ENCODE measurements around the gene ARMC10. TPM values are rescaled to one million over a fixed set of nuclear protein-coding genes. Genes with fewer than 3 reads are reported as not detected.
"Not testable (repeated sequence)": the region's sequence is repeated elsewhere in the genome, so short reads cannot be mapped to it uniquely, and the experiment has no call there.

The ARMC10 gene
- total and polyA plus RNA-seq, 4 donors, result 14.6 to 20.1 (median 18.8) TPM

DNA sequence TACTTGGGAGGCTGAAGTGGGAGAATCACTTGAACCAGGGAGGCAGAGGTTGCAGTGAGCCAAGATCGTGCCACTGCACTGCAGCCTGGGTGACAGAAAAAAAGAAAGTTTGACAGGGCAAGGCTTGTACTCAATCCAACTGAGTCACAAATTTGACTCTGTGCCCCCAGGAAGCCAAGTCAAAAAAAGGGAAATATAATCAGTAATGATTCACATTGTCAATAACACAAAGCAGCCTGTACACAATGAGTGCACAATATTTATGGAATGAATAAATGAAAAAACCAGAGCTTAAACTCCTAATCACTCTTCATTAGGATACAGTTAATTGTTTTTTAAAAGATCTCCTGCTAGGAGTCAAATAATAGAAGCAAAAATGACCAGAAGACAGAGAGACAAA lies 67.6 kb downstream of the ARMC10 start:
- no peaks in the 10 kb centered on the region for H3K27me3 ChIP-seq (ENCODE audit: control insufficient read depth in 4 of 4, insufficient read depth in 4 of 4, low read length in 3 of 4)
- DNase-seq (ENCODE audit: low spot score), result no peak
- H3K4me3 ChIP-seq (ENCODE audit: low read depth in 1 of 3, low read length in 3 of 3), result no peak overlapping the region
- no peaks in the 10 kb centered on the region for H3K9me3 ChIP-seq (ENCODE audit: control insufficient read depth in 4 of 4, low read length in 3 of 4)
- H3K4me1 ChIP-seq (ENCODE audit: control insufficient read depth in 4 of 4, insufficient read depth in 4 of 4, low read length in 3 of 4), result peaks cover 0 to 18% (median 14%) of the 10 kb centered on the region in 4 donors
- TF ChIP-seq EGR1 (IDR thresholded peaks at IDR 0.05; ENCODE audit: low read depth in 2 of 2) (no peak), GABPA (IDR thresholded peaks at IDR 0.05 in 1 of 2, conservative IDR thresholded peaks at IDR 0.05 in 1 of 2) (no peak), FOXA2 (IDR thresholded peaks at IDR 0.05) (no peak), HNF4A (conservative IDR thresholded peaks at IDR 0.05) (no peak), SP1 (IDR thresholded peaks at IDR 0.05) (no peak), TAF1 (conservative IDR thresholded peaks at IDR 0.05) (no peak), HNF4G (IDR thresholded peaks at IDR 0.05) (no peak)
- TF ChIP-seq, protein P1, sequence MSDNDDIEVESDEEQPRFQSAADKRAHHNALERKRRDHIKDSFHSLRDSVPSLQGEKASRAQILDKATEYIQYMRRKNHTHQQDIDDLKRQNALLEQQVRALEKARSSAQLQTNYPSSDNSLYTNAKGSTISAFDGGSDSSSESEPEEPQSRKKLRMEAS (IDR thresholded peaks at IDR 0.05), result no peak
- no peaks in the 10 kb centered on the region for H3K36me3 ChIP-seq (ENCODE audit: control insufficient read depth in 4 of 4, insufficient read depth in 3 of 4, low read depth in 1 of 4, low read length in 3 of 4)
- H3K27ac ChIP-seq (ENCODE audit: low read depth in 1 of 2, low read length in 2 of 2), result no peak overlapping the region
- no peak overlapping the region for H3K9ac ChIP-seq (ENCODE audit: low read depth in 1 of 2, low read length in 2 of 2)
- WGBS, result 98% methylated on average over 1 of the region's 1 CpG

DNA sequence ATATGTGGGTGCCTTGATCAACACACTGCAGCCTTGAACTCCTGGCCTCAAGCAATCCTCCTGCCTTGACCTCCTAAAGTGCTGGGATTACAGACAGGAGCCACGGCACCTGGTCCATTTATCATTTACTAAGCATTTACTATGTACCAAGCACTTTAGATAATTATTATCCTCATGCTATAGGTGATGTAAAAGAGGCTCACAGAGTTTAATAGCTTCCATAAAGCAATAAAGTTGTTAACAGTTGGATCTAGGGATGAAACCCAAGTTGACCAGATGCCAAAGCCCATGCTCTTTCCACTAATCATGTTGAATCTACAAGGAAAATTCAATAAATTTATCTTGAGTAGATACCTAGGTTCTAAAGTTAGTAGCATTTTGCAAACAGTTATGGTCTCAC lies 68.9 kb downstream of the ARMC10 start:
- H3K9ac ChIP-seq (ENCODE audit: low read depth in 1 of 2, low read length in 2 of 2), result no peak overlapping the region
- H3K9me3 ChIP-seq (ENCODE audit: control insufficient read depth in 4 of 4, low read length in 3 of 4), result no peaks in the 10 kb centered on the region
- no peaks in the 10 kb centered on the region for H3K27me3 ChIP-seq (ENCODE audit: control insufficient read depth in 4 of 4, insufficient read depth in 4 of 4, low read length in 3 of 4)
- no peaks in the 10 kb centered on the region for H3K36me3 ChIP-seq (ENCODE audit: control insufficient read depth in 4 of 4, insufficient read depth in 3 of 4, low read depth in 1 of 4, low read length in 3 of 4)
- H3K4me1 ChIP-seq (ENCODE audit: control insufficient read depth in 4 of 4, insufficient read depth in 4 of 4, low read length in 3 of 4), result peaks cover 0 to 26% (median 15%) of the 10 kb centered on the region in 4 donors
- TF ChIP-seq FOXA2 (IDR thresholded peaks at IDR 0.05), result no peak
- TF ChIP-seq, protein P2, sequence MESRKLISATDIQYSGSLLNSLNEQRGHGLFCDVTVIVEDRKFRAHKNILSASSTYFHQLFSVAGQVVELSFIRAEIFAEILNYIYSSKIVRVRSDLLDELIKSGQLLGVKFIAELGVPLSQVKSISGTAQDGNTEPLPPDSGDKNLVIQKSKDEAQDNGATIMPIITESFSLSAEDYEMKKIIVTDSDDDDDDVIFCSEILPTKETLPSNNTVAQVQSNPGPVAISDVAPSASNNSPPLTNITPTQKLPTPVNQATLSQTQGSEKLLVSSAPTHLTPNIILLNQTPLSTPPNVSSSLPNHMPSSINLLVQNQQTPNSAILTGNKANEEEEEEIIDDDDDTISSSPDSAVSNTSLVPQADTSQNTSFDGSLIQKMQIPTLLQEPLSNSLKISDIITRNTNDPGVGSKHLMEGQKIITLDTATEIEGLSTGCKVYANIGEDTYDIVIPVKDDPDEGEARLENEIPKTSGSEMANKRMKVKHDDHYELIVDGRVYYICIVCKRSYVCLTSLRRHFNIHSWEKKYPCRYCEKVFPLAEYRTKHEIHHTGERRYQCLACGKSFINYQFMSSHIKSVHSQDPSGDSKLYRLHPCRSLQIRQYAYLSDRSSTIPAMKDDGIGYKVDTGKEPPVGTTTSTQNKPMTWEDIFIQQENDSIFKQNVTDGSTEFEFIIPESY (IDR thresholded peaks at IDR 0.05), result no peak
- no peak for TF ChIP-seq TAF1 (conservative IDR thresholded peaks at IDR 0.05)
- TF ChIP-seq, protein P3, sequence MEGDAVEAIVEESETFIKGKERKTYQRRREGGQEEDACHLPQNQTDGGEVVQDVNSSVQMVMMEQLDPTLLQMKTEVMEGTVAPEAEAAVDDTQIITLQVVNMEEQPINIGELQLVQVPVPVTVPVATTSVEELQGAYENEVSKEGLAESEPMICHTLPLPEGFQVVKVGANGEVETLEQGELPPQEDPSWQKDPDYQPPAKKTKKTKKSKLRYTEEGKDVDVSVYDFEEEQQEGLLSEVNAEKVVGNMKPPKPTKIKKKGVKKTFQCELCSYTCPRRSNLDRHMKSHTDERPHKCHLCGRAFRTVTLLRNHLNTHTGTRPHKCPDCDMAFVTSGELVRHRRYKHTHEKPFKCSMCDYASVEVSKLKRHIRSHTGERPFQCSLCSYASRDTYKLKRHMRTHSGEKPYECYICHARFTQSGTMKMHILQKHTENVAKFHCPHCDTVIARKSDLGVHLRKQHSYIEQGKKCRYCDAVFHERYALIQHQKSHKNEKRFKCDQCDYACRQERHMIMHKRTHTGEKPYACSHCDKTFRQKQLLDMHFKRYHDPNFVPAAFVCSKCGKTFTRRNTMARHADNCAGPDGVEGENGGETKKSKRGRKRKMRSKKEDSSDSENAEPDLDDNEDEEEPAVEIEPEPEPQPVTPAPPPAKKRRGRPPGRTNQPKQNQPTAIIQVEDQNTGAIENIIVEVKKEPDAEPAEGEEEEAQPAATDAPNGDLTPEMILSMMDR (IDR thresholded peaks at IDR 0.05; ENCODE audit: low read depth, low read length, missing input control), result no peak
- TF ChIP-seq, protein P4, sequence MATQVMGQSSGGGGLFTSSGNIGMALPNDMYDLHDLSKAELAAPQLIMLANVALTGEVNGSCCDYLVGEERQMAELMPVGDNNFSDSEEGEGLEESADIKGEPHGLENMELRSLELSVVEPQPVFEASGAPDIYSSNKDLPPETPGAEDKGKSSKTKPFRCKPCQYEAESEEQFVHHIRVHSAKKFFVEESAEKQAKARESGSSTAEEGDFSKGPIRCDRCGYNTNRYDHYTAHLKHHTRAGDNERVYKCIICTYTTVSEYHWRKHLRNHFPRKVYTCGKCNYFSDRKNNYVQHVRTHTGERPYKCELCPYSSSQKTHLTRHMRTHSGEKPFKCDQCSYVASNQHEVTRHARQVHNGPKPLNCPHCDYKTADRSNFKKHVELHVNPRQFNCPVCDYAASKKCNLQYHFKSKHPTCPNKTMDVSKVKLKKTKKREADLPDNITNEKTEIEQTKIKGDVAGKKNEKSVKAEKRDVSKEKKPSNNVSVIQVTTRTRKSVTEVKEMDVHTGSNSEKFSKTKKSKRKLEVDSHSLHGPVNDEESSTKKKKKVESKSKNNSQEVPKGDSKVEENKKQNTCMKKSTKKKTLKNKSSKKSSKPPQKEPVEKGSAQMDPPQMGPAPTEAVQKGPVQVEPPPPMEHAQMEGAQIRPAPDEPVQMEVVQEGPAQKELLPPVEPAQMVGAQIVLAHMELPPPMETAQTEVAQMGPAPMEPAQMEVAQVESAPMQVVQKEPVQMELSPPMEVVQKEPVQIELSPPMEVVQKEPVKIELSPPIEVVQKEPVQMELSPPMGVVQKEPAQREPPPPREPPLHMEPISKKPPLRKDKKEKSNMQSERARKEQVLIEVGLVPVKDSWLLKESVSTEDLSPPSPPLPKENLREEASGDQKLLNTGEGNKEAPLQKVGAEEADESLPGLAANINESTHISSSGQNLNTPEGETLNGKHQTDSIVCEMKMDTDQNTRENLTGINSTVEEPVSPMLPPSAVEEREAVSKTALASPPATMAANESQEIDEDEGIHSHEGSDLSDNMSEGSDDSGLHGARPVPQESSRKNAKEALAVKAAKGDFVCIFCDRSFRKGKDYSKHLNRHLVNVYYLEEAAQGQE (IDR thresholded peaks at IDR 0.05), result no peak
- TF ChIP-seq SP1 (IDR thresholded peaks at IDR 0.05), result no peak
- TF ChIP-seq FOXA1 (IDR thresholded peaks at IDR 0.05), result no peak
- no peak for TF ChIP-seq NR2F2 (IDR thresholded peaks at IDR 0.05)
- TF ChIP-seq, protein P5, sequence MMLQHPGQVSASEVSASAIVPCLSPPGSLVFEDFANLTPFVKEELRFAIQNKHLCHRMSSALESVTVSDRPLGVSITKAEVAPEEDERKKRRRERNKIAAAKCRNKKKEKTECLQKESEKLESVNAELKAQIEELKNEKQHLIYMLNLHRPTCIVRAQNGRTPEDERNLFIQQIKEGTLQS (IDR thresholded peaks at IDR 0.05), result no peak
- TF ChIP-seq, protein P1 (IDR thresholded peaks at IDR 0.05), result no peak
- no peak for TF ChIP-seq RAD21 (IDR thresholded peaks at IDR 0.05)
- no peak for TF ChIP-seq YY1 (IDR thresholded peaks at IDR 0.05)
- no peak for TF ChIP-seq HNF4A (conservative IDR thresholded peaks at IDR 0.05)
- no peak for TF ChIP-seq JUND (IDR thresholded peaks at IDR 0.05)
- no peak for TF ChIP-seq GABPA (IDR thresholded peaks at IDR 0.05 in 1 of 2, conservative IDR thresholded peaks at IDR 0.05 in 1 of 2)
- no peak for TF ChIP-seq RXRA (IDR thresholded peaks at IDR 0.05)
- no peak for TF ChIP-seq EGR1 (IDR thresholded peaks at IDR 0.05; ENCODE audit: low read depth in 2 of 2)
- WGBS, result 73% methylated on average over 1 of the region's 1 CpG
- no peak overlapping the region for H3K27ac ChIP-seq (ENCODE audit: low read depth in 1 of 2, low read length in 2 of 2)
- no peak for DNase-seq (ENCODE audit: low spot score)
- no peak overlapping the region for H3K4me3 ChIP-seq (ENCODE audit: low read depth in 1 of 3, low read length in 3 of 3)

DNA sequence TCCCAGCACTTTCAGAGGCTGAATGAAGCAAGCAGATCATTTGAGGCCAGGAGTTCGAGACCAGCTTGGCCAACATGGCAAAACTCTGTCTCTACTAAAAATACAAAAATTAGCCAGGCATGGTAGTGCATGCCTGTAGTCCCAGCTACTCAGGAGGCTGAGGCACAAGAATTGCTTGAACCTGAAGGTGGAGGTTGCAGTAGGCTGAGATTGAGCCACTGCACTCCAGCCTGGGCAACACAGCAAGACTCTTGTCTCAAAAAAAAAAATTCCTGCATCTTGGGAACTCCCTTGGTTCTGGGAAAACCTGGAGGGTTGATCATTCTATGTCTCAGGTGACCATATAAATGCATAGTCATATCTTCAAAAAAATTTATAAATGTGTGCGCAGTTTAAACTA lies 69.8 kb downstream of the ARMC10 start:
- H3K36me3 ChIP-seq (ENCODE audit: control insufficient read depth in 4 of 4, insufficient read depth in 3 of 4, low read depth in 1 of 4, low read length in 3 of 4); H3K4me3 ChIP-seq (ENCODE audit: low read depth in 1 of 3, low read length in 3 of 3); H3K27me3 ChIP-seq (ENCODE audit: control insufficient read depth in 4 of 4, insufficient read depth in 4 of 4, low read length in 3 of 4); H3K9me3 ChIP-seq (ENCODE audit: control insufficient read depth in 4 of 4, low read length in 3 of 4); H3K27ac ChIP-seq (ENCODE audit: low read depth in 1 of 2, low read length in 2 of 2); DNase-seq (ENCODE audit: low spot score); H3K9ac ChIP-seq (ENCODE audit: low read depth in 1 of 2, low read length in 2 of 2): not testable (repeated sequence)
- WGBS, result 95% methylated on average over 2 of the region's 2 CpGs
- H3K4me1 ChIP-seq (ENCODE audit: control insufficient read depth in 4 of 4, insufficient read depth in 4 of 4, low read length in 3 of 4), result peaks cover 0 to 29% (median 15%) of the 10 kb centered on the region in 4 donors

All from liver (tissue), 9 donors.